NCI-H2196 (cell line): ENCODE data around the gene BPI.
"Not testable (repeated sequence)": the region's sequence is repeated elsewhere in the genome, so short reads cannot be mapped to it uniquely, and the experiment has no call there.

Experiments used
- DNase-seq: peaks from one replicate; lab custom pipeline; 2025; ENCODE audit not compliant: unreplicated experiment; lab: John Stamatoyannopoulos, UW

Gene BPI

GRCh38 chr20:38331814-38332213, 27.9 kb downstream of the BPI start:
- no peak for DNase-seq

DNA sequence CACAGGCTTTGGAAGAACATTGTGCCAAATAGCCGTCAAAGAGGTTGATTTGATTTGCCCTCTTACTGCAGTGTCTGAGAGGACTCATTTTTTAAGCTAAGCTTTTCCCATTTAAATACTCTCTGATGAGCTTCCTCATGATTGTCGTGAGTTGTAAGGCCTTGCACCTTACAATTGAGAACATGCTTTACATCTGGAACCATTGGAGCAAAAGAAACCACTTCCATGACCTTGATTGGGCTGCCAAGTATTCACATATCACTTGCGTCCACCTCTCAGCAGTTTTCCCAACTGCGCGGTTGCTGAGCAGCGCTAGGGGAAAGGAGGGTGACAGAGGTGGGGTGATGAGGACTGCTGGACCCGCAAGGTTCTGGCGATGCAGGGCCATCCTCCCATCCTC, 30.1 kb downstream of the BPI start:
- no peak for DNase-seq

DNA sequence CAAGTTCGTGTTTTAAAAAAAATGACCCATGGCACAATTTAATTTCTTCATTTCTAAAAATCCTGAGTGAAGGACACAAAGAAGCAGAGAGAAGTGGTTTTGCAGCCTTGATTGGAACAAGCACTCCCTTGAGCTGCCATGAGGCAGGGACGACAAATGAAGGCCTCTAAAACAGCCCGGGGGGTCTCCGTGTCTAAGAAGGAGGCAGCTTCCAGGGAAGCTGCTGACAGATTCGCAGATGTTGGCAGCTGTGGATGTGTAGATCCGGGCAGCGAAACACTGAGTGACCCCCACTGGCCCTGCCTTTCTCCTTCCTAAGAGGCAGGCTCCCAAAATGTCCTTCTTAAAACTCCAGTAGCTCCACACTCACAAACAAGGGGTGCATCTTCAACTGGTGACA, 32.8 kb downstream of the BPI start:
- no peak for DNase-seq

- DNase-seq = no peak
These were observed 33.7 kb downstream of the BPI start for GRCh38 chr20:38337561-38338140.

GRCh38 chr20:38338849-38339520, 35.0 kb downstream of the BPI start:
- DNase-seq = peak; percentile 12

- DNase-seq = not testable (repeated sequence)
These were observed 35.6 kb downstream of the BPI start for GRCh38 chr20:38339521-38339896.

DNA sequence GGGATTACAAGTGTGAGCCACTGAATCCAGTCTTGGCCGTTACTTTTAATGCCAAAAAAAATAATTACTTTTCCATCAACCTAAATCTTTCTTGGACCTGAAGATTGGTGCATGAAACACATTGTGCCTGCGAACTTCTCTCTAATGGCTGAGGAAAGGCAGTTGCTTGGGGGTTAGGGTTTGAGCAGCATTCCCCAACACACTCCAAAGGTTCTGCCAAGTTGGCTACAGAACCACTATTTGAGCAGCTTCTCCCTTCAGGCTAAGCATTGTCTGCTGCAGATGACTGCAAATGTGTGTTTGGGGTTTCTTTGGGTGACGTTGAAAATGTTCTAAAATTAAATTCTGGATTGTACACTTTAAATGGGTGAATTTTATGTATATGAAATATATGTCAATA, 36.0 kb downstream of the BPI start:
- DNase-seq = no peak

GRCh38 chr20:38340693-38341092, 36.7 kb downstream of the BPI start:
- DNase-seq = no peak

DNA sequence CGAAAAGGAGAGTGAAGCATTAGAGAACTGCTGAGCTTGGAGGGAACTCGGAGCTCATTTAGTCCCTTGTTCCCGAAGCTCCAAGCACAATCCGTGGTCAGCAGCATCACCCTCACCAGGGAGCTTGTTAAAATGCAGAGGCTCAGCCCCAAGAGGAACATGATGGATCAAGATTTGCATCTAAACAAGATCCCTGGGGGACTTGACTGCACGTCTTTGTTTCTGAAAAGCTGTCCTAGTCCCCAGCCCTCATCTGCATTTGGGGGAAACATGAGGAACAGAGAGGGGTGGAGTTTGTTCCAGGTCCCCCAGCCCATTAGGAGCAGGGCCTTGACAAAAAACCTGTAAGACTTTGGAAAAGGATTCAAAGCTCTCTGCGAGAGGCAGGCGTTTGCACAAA, 38.3 kb downstream of the BPI start:
- DNase-seq = no peak

DNA sequence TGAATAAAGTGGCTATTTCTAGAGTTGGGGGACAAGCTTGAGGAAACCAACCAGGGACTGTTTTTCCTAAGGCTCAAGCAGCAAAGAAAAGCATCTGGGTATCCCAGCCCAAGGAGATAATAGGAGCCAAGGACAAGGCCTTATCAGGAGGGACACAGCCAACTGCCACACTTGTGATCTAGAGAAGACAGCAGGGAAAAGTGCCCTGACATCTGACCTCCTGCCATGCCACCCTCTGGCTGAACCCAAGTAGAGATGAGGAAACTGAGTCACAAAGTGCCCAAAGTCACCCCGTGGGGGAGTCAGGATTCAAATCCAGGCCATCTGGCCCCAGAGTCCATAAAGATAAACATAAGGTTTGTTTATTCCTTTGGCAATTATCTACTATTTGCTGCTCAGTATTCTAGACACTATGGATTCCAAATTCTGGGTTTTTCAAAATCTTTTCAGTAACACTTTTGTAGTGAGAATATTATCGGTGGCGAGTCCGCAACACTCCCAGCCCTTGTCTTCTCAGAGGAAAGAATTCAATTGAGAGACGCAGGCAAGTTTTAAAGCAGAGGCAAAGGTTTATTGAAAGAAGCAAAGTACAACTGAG, 38.9 kb downstream of the BPI start:
- no peak for DNase-seq

- DNase-seq = no peak
These were observed 39.6 kb downstream of the BPI start for GRCh38 chr20:38343311-38344106.

- no peak for DNase-seq
These were observed 40.2 kb downstream of the BPI start for GRCh38 chr20:38344107-38344701.

DNA sequence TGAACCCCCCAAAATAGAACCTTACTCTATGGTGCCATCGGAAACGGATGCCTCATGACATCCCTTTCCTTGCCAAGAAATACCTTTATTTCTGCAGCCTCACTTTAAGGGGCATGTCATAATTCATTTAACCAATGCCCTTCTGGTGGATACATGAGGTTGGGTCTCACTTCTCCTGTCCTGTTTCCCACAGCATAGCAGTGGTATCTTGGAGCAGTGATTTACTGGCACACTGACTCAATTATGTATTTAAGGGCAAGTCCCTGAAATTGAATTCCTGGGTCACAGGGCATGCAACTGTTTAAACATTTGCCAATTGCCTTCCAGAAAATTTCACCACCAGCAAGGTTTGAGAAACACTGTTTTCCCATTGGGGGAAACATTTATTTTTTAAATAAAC, 41.7 kb downstream of the BPI start:
- DNase-seq = no peak

DNA sequence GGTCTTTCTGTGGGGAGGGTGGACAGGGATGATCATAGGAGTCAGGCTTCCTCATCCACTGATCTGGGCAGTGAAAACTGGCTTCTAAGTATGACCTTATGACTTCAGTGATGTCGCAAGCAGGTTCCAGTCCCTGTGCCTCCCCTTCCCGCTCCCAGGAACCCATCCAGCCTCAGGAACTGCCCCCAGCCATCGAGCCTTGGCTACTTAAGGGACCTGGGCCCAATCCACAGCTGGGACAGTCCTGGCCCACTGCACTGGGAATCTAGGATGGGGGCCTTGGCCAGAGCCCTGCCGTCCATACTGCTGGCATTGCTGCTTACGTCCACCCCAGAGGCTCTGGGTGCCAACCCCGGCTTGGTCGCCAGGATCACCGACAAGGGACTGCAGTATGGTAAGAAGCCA, 42.3 kb downstream of the BPI start, which contains the start of gene LBP:
TSS of gene LBP (plus strand) at position 236 of the 405 bp plus-strand sequence. CDS start at position 271, 35 bp downstream.
- no peak for DNase-seq

DNA sequence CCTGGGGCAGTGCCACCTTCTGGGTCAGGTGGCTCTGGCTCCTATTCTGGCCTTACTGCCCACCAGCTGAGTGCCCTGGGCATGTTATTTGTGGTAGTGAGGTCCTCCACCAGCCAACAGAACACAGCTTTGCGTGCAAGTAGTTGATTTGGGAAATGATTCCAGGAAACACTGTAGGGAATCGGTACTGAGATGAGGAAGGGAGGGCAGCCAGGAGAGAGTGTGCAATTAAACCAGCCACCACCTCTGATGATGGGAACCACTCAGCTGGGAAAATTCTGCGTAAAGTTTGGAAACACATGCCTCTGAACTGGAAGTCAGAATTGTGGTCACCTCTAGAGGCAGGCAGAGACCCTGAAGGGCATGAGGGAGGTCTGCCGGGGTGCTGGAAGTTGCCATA, 42.8 kb downstream of the BPI start:
- no peak for DNase-seq

- no peak for DNase-seq
These were observed 45.9 kb downstream of the BPI start for GRCh38 chr20:38349856-38350255.

- no peak for DNase-seq
These were observed 47.2 kb downstream of the BPI start for GRCh38 chr20:38350879-38351775.

DNA sequence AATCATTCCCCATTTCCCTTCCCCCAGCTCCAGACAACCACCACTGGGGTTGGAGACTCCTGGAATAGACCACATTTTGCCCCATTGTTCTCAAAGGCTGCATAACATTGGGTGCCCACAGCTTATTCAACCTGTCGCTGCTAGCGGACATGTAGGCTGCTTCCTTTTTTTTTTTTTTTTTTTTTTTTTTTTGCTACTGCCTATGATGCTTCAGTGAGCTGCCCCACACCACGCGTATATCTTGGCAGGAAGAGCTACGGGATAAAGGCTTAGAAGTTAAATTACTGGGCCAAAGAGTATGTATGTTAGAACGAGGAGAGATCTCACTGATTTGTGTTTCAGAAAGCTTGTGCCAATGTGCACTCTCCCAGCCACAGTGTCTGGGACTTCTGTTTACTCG, 49.4 kb downstream of the BPI start:
- DNase-seq = no peak

DNA sequence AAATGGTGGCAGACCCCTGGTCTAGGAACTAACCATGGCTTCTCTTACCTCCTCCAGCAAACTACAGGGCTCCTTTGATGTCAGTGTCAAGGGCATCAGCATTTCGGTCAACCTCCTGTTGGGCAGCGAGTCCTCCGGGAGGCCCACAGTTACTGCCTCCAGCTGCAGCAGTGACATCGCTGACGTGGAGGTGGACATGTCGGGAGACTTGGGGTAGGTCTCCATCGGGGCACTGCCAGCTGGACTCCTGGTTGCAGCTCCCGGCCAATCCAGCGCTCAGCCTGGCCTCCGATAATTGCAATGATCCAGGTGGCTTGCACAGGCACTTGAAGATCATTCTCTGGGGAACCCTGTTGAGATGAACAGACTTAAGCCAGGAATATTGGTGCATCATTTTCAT, 50.3 kb downstream of the BPI start:
- no peak for DNase-seq
